ENCODE results near the gene SRGAP3. TPM values are rescaled to one million over a fixed set of nuclear protein-coding genes. Genes with fewer than 3 reads are reported as not detected.

Gene SRGAP3
- total and polyA plus RNA-seq, 10 of the 15 experiments (the other 5 are each of a cell fraction or from before 2014, with no cell fraction given): 0.32 to 1.7 (median 0.99) TPM

DNA sequence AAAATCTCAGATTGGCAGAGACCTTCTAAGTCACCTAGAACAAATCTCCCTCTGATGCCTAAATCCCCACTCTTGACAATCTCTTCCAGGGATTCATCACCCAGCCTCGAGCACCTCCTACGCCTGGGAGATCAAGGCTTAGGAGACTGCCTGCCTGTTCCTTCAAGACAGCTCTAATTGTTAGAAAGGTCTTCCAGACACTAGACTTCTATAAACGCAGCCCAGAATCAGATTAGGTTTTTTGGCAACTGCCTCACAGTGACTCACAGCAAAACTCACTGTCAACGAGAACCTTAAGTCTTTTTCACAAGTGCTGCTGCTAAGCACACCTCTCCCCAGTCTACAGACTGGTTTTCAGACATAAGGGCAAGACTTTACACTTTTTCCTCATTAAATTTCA is 23.1 kb downstream of the SRGAP3 start:
- no peak overlapping the region for H2AFZ ChIP-seq (ENCODE audit: control insufficient read depth, low read depth, low read length)
- ChIA-PET RAD21 (ENCODE audit: unreplicated experiment) (interaction anchor here (1.5 kb wide), 1 partner anchor 129 kb away, joined by 3 read pairs; no protein-coding TSS in a partner anchor), POLR2A (no interaction called here), SMC1A (ENCODE audit: uncharacterized antibody, unreplicated experiment) (no interaction called here), CTCF (no interaction called here)
- DNase-seq (ENCODE audit: low read depth, low spot score): no peak
- 69% methylated on average over 4 of the region's 4 CpGs for WGBS (ENCODE audit: insufficient coverage, insufficient replicate concordance, low lambda C conversion rate, missing lambda C conversion rate)
- H3K9ac ChIP-seq (ENCODE audit: control insufficient read depth, insufficient read depth, low read length): no peak overlapping the region
- H3K9me3 ChIP-seq (replicated peaks; ENCODE audit: control insufficient read depth, insufficient read depth, low read length): no peaks in the 10 kb centered on the region
- no peaks in the 10 kb centered on the region for H3K27me3 ChIP-seq (replicated peaks in 1 of 2; ENCODE audit: control insufficient read depth in 2 of 2, insufficient read depth in 2 of 2, low read length in 1 of 2)
- no peaks in the 10 kb centered on the region for H3K79me2 ChIP-seq (ENCODE audit: control insufficient read depth, insufficient read depth, low read length)
- H3K27ac ChIP-seq (ENCODE audit: control insufficient read depth, insufficient read depth): no peak overlapping the region
- no peaks in the 10 kb centered on the region for H4K20me1 ChIP-seq (ENCODE audit: control insufficient read depth, insufficient read depth)
- H3K4me3 ChIP-seq: no peak overlapping the region
- in situ Hi-C loops (cut with MboI) (no loop called here), intact Hi-C loops (cut with micrococcal nuclease; ENCODE audit: unreplicated experiment) (no loop called here)
- H3K4me1 ChIP-seq (ENCODE audit: control insufficient read depth, insufficient read depth, low read length): peaks cover 19% of the 10 kb centered on the region
- H3K36me3 ChIP-seq (ENCODE audit: control insufficient read depth in 2 of 2, insufficient read depth in 2 of 2, low read length in 1 of 2): no peaks in the 10 kb centered on the region
- no TSS peak for BruUV-seq (replicated peaks)
- no peak for FAIRE-seq
- H3K4me2 ChIP-seq (ENCODE audit: control insufficient read depth, insufficient read depth): no peak overlapping the region
- ATAC-seq: no peak
- TF ChIP-seq FOS (IDR thresholded peaks at IDR 0.05; ENCODE audit: borderline replicate concordance, extremely low read depth, insufficient read length) (no peak), SIX5 (IDR thresholded peaks at IDR 0.05; ENCODE audit: low read depth, low read length, severe bottlenecking) (no peak), FOXM1 (IDR thresholded peaks at IDR 0.05; ENCODE audit: low read depth, low read length) (no peak), SREBF2 (IDR thresholded peaks at IDR 0.05; ENCODE audit: low read length) (no peak), CREM (IDR thresholded peaks at IDR 0.05; ENCODE audit: low read depth) (no peak), NR2C1 (IDR thresholded peaks at IDR 0.05) (no peak), POLR2AphosphoS5 (IDR thresholded peaks at IDR 0.05; ENCODE audit: low read length) (no peak), ETV6 (conservative IDR thresholded peaks at IDR 0.05 in 1 of 2, IDR thresholded peaks at IDR 0.05 in 1 of 2; ENCODE audit: borderline replicate concordance in 1 of 2, low read depth in 1 of 2) (no peak), POLR2A (IDR thresholded peaks at IDR 0.05; ENCODE audit: low read depth, low read length) (no peak), ZNF384 (IDR thresholded peaks at IDR 0.05; ENCODE audit: borderline replicate concordance, low read depth, low read length) (no peak), SUPT20H (IDR thresholded peaks at IDR 0.05; ENCODE audit: borderline replicate concordance, control insufficient read depth, low read depth, low read length) (no peak), STAT1 (conservative IDR thresholded peaks at IDR 0.05) (no peak), TCF7 (IDR thresholded peaks at IDR 0.05; ENCODE audit: borderline replicate concordance) (no peak), ESRRA (IDR thresholded peaks at IDR 0.05; ENCODE audit: low read length) (no peak)
- TF ChIP-seq, protein P1, sequence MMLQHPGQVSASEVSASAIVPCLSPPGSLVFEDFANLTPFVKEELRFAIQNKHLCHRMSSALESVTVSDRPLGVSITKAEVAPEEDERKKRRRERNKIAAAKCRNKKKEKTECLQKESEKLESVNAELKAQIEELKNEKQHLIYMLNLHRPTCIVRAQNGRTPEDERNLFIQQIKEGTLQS (IDR thresholded peaks at IDR 0.05; ENCODE audit: borderline replicate concordance, extremely low read depth, low read depth, low read length): no peak
- TF ChIP-seq, protein P2, sequence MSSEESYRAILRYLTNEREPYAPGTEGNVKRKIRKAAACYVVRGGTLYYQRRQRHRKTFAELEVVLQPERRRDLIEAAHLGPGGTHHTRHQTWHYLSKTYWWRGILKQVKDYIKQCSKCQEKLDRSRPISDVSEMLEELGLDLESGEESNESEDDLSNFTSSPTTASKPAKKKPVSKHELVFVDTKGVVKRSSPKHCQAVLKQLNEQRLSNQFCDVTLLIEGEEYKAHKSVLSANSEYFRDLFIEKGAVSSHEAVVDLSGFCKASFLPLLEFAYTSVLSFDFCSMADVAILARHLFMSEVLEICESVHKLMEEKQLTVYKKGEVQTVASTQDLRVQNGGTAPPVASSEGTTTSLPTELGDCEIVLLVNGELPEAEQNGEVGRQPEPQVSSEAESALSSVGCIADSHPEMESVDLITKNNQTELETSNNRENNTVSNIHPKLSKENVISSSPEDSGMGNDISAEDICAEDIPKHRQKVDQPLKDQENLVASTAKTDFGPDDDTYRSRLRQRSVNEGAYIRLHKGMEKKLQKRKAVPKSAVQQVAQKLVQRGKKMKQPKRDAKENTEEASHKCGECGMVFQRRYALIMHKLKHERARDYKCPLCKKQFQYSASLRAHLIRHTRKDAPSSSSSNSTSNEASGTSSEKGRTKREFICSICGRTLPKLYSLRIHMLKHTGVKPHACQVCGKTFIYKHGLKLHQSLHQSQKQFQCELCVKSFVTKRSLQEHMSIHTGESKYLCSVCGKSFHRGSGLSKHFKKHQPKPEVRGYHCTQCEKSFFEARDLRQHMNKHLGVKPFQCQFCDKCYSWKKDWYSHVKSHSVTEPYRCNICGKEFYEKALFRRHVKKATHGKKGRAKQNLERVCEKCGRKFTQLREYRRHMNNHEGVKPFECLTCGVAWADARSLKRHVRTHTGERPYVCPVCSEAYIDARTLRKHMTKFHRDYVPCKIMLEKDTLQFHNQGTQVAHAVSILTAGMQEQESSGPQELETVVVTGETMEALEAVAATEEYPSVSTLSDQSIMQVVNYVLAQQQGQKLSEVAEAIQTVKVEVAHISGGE (CRISPR knock-in tag; IDR thresholded peaks at IDR 0.05): no peak
- TF ChIP-seq, protein P3, sequence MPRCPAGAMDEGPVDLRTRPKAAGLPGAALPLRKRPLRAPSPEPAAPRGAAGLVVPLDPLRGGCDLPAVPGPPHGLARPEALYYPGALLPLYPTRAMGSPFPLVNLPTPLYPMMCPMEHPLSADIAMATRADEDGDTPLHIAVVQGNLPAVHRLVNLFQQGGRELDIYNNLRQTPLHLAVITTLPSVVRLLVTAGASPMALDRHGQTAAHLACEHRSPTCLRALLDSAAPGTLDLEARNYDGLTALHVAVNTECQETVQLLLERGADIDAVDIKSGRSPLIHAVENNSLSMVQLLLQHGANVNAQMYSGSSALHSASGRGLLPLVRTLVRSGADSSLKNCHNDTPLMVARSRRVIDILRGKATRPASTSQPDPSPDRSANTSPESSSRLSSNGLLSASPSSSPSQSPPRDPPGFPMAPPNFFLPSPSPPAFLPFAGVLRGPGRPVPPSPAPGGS (IDR thresholded peaks at IDR 0.05; ENCODE audit: borderline replicate concordance, insufficient read depth, low read depth, low read length, poor library complexity, severe bottlenecking): no peak
- TF ChIP-seq, protein P4, sequence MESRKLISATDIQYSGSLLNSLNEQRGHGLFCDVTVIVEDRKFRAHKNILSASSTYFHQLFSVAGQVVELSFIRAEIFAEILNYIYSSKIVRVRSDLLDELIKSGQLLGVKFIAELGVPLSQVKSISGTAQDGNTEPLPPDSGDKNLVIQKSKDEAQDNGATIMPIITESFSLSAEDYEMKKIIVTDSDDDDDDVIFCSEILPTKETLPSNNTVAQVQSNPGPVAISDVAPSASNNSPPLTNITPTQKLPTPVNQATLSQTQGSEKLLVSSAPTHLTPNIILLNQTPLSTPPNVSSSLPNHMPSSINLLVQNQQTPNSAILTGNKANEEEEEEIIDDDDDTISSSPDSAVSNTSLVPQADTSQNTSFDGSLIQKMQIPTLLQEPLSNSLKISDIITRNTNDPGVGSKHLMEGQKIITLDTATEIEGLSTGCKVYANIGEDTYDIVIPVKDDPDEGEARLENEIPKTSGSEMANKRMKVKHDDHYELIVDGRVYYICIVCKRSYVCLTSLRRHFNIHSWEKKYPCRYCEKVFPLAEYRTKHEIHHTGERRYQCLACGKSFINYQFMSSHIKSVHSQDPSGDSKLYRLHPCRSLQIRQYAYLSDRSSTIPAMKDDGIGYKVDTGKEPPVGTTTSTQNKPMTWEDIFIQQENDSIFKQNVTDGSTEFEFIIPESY (IDR thresholded peaks at IDR 0.05): no peak
